Body of pancreas (tissue), 4 donors: ENCODE measurements around the gene ZNF106.

Experiments
- POLR2A ChIP-seq, 3 donors: fragments of 450-650 bp; IDR thresholded peaks; one replicate each; pipeline ENCODE4 v1.6.1; 2016; ENCODE audit warnings: antibody characterized with exemption in 3 of 3, mild to moderate bottlenecking in 2 of 3
- TF ChIP-seq, protein P1 (sequence below), 7 experiments: fragments of 450-650 bp in 4 of 7; fragments of 200-600 bp in 3 of 7; sonication (generic) in 3 of 7; IDR thresholded peaks; one replicate each; pipeline ENCODE4 v1.5.1; 2016 to 2019; ENCODE audit warnings: antibody characterized with exemption in 7 of 7

DNA sequence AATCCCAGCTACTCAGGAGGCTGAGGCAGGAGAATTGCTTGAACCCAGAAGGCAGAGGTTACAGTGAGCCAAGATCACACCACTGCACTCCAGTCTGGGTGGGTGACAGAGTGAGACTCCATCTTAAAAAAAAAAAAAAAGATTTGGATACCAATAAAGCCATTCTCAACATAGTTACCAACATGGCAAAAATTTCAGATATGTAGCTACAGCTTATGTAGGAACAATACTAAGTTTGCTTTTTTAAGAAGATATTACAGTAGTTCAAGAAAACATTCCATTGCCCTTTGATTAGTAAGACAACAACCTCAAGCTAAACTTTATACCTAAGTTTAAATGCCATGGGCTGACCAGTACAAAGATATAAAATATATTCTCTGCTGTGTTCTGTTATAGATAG is 34.4 kb downstream of the ZNF106 start:
- TF ChIP-seq, protein P1, sequence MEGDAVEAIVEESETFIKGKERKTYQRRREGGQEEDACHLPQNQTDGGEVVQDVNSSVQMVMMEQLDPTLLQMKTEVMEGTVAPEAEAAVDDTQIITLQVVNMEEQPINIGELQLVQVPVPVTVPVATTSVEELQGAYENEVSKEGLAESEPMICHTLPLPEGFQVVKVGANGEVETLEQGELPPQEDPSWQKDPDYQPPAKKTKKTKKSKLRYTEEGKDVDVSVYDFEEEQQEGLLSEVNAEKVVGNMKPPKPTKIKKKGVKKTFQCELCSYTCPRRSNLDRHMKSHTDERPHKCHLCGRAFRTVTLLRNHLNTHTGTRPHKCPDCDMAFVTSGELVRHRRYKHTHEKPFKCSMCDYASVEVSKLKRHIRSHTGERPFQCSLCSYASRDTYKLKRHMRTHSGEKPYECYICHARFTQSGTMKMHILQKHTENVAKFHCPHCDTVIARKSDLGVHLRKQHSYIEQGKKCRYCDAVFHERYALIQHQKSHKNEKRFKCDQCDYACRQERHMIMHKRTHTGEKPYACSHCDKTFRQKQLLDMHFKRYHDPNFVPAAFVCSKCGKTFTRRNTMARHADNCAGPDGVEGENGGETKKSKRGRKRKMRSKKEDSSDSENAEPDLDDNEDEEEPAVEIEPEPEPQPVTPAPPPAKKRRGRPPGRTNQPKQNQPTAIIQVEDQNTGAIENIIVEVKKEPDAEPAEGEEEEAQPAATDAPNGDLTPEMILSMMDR (IDR thresholded peaks at IDR 0.05) = no peak
- TF ChIP-seq POLR2A (IDR thresholded peaks at IDR 0.05) = no peak
